HG03139 (cell line): ENCODE results near the gene RAB6D.
"Not testable (repeated sequence)": the region's sequence is repeated elsewhere in the genome, so short reads cannot be mapped to it uniquely, and the experiment has no call there.

ENCODE experiments used
- ATAC-seq: cut with Tn5 transposase; IDR thresholded peaks from one replicate; pipeline ENCODE4 v1.9.1; 2021; ENCODE audit not compliant: unreplicated experiment

The RAB6D gene

GRCh38 chr2:131363703-131364186, at the start of gene RAB6D:
Gene RAB6D (minus strand): TSS chr2:131364168. CDS start chr2:131363720, 448 bp downstream.
- ATAC-seq, result not testable (repeated sequence)

- no peak for ATAC-seq
Measured at GRCh38 chr2:131413148-131413747, 49.3 kb upstream of the RAB6D start.

GRCh38 chr2:131410173-131410572, 46.2 kb upstream of the RAB6D start:
- ATAC-seq, result no peak

- ATAC-seq, result no peak
Measured at GRCh38 chr2:131408778-131409177, 44.8 kb upstream of the RAB6D start.

GRCh38 chr2:131408207-131408606, 44.2 kb upstream of the RAB6D start:
- no peak for ATAC-seq

- ATAC-seq, result no peak
Measured at GRCh38 chr2:131404753-131405152, 40.8 kb upstream of the RAB6D start.

GRCh38 chr2:131402320-131403039, 38.5 kb upstream of the RAB6D start:
- no peak for ATAC-seq

GRCh38 chr2:131400849-131401248, 36.9 kb upstream of the RAB6D start:
- ATAC-seq, result no peak

GRCh38 chr2:131400441-131400840, 36.5 kb upstream of the RAB6D start:
- ATAC-seq, result not testable (repeated sequence)

GRCh38 chr2:131396209-131396608, 32.2 kb upstream of the RAB6D start:
- not testable (repeated sequence) for ATAC-seq

- ATAC-seq, result not testable (repeated sequence)
Measured at GRCh38 chr2:131395024-131395645, 31.2 kb upstream of the RAB6D start.

- no peak for ATAC-seq
Measured at GRCh38 chr2:131394147-131394931, 30.4 kb upstream of the RAB6D start.

- ATAC-seq, result not testable (repeated sequence)
Measured at GRCh38 chr2:131391953-131392352, 28.0 kb upstream of the RAB6D start.

GRCh38 chr2:131391471-131391870, 27.5 kb upstream of the RAB6D start:
- not testable (repeated sequence) for ATAC-seq

- not testable (repeated sequence) for ATAC-seq
Measured at GRCh38 chr2:131390495-131391130, 26.6 kb upstream of the RAB6D start.

- ATAC-seq, result no peak
Measured at GRCh38 chr2:131389657-131390056, 25.7 kb upstream of the RAB6D start.

GRCh38 chr2:131388834-131389233, 24.9 kb upstream of the RAB6D start:
- ATAC-seq, result not testable (repeated sequence)

- ATAC-seq, result not testable (repeated sequence)
Measured at GRCh38 chr2:131373111-131373510, 9.1 kb upstream of the RAB6D start.

- no peak for ATAC-seq
Measured at GRCh38 chr2:131369954-131370353, 6.0 kb upstream of the RAB6D start.

- ATAC-seq, result not testable (repeated sequence)
Measured at GRCh38 chr2:131368493-131369066, 4.6 kb upstream of the RAB6D start.
